ENCODE data around the gene TFF3.
A peak's percentile ranks its signal among the peaks of the same experiment; 100 is the strongest.
"Not testable (repeated sequence)": the region's sequence is repeated elsewhere in the genome, so short reads cannot be mapped to it uniquely, and the experiment has no call there.

The TFF3 gene

GRCh38 chr21:42304556-42305454, 10.4 kb downstream of the TFF3 start:
- DNase-seq (ENCODE audit: low read depth in 2 of 2) = no peak

- DNase-seq (ENCODE audit: low read depth in 2 of 2) = no peak
These were observed 11.8 kb downstream of the TFF3 start for GRCh38 chr21:42303443-42303842.

- DNase-seq (ENCODE audit: low read depth in 2 of 2) = no peak
These were observed 12.4 kb downstream of the TFF3 start for GRCh38 chr21:42302794-42303193.

GRCh38 chr21:42302076-42302650, 13.0 kb downstream of the TFF3 start:
- no peak for DNase-seq (ENCODE audit: low read depth in 2 of 2)

GRCh38 chr21:42301371-42302075, 13.7 kb downstream of the TFF3 start:
- no peak for DNase-seq (ENCODE audit: low read depth in 2 of 2)

- DNase-seq (ENCODE audit: low read depth in 2 of 2) = no peak
These were observed 14.3 kb downstream of the TFF3 start for GRCh38 chr21:42300956-42301355.

- DNase-seq (ENCODE audit: low read depth in 2 of 2) = no peak
These were observed 15.1 kb downstream of the TFF3 start for GRCh38 chr21:42300045-42300583.

- peak in 1 of 2 donors; percentile 17 for DNase-seq (ENCODE audit: low read depth in 2 of 2)
These were observed 15.7 kb downstream of the TFF3 start for GRCh38 chr21:42299324-42300044.

- DNase-seq (ENCODE audit: low read depth in 2 of 2) = no peak
These were observed 16.6 kb downstream of the TFF3 start for GRCh38 chr21:42298657-42299056.

- DNase-seq (ENCODE audit: low read depth in 2 of 2) = no peak
These were observed 17.0 kb downstream of the TFF3 start for GRCh38 chr21:42298237-42298636.

- no peak for DNase-seq (ENCODE audit: low read depth in 2 of 2)
These were observed 17.8 kb downstream of the TFF3 start for GRCh38 chr21:42297377-42297776.

- DNase-seq (ENCODE audit: low read depth in 2 of 2) = no peak
These were observed 18.7 kb downstream of the TFF3 start for GRCh38 chr21:42296501-42296900.

GRCh38 chr21:42295845-42296244, 19.4 kb downstream of the TFF3 start:
- no peak for DNase-seq (ENCODE audit: low read depth in 2 of 2)

GRCh38 chr21:42294273-42294880, 20.8 kb downstream of the TFF3 start:
- DNase-seq (ENCODE audit: low read depth in 2 of 2) = no peak

- no peak for DNase-seq (ENCODE audit: low read depth in 2 of 2)
These were observed 21.4 kb downstream of the TFF3 start for GRCh38 chr21:42293649-42294272.

GRCh38 chr21:42292563-42293142, 22.6 kb downstream of the TFF3 start:
- not testable (repeated sequence) for DNase-seq (ENCODE audit: low read depth in 2 of 2)

- DNase-seq (ENCODE audit: low read depth in 2 of 2) = no peak
These were observed 23.3 kb downstream of the TFF3 start for GRCh38 chr21:42291751-42292562.

- DNase-seq (ENCODE audit: low read depth in 2 of 2) = no peak
These were observed 24.0 kb downstream of the TFF3 start for GRCh38 chr21:42291003-42291750.

- no peak for DNase-seq (ENCODE audit: low read depth in 2 of 2)
These were observed 24.7 kb downstream of the TFF3 start for GRCh38 chr21:42290505-42290904.

All from stimulated activated CD8-positive, alpha-beta memory T cell treated with anti-CD3 and anti-CD28 coated beads, Interleukin-2, amount 100 ng/mL, for 48 hours (primary cell).